ENCODE measurements around the gene CFAP44. TPM values are rescaled to one million over a fixed set of nuclear protein-coding genes. Genes with fewer than 3 reads are reported as not detected.
A peak's percentile ranks its signal among the peaks of the same experiment; 100 is the strongest.

Gene CFAP44
- total RNA-seq, 1 donor: 2.6 TPM

GRCh38 chr3:113431811-113432210, 9.5 kb downstream of the CFAP44 start:
- peak; percentile 66 for DNase-seq (ENCODE audit: low read depth)
- no peak overlapping the region for H3K4me3 ChIP-seq (ENCODE audit: low read depth, low read length)
- TF ChIP-seq CTCF (IDR thresholded peaks at IDR 0.05; ENCODE audit: insufficient read depth, low read depth, low read length): no peak

GRCh38 chr3:113428581-113428980, 12.7 kb downstream of the CFAP44 start:
- no peak for DNase-seq (ENCODE audit: low read depth)
- H3K4me3 ChIP-seq (ENCODE audit: low read depth, low read length): no peak overlapping the region
- TF ChIP-seq CTCF (IDR thresholded peaks at IDR 0.05; ENCODE audit: insufficient read depth, low read depth, low read length): no peak

GRCh38 chr3:113423699-113424098, 17.6 kb downstream of the CFAP44 start:
- no peak for DNase-seq (ENCODE audit: low read depth)
- H3K4me3 ChIP-seq (ENCODE audit: low read depth, low read length): no peak overlapping the region
- no peak for TF ChIP-seq CTCF (IDR thresholded peaks at IDR 0.05; ENCODE audit: insufficient read depth, low read depth, low read length)

- TF ChIP-seq CTCF (IDR thresholded peaks at IDR 0.05; ENCODE audit: insufficient read depth, low read depth, low read length): no peak
- no peak for DNase-seq (ENCODE audit: low read depth)
- no peak overlapping the region for H3K4me3 ChIP-seq (ENCODE audit: low read depth, low read length)
These were observed 20.2 kb downstream of the CFAP44 start for GRCh38 chr3:113421082-113421481.

GRCh38 chr3:113409676-113410075, 31.6 kb downstream of the CFAP44 start:
- no peak overlapping the region for H3K4me3 ChIP-seq (ENCODE audit: low read depth, low read length)
- DNase-seq (ENCODE audit: low read depth): no peak
- TF ChIP-seq CTCF (IDR thresholded peaks at IDR 0.05; ENCODE audit: insufficient read depth, low read depth, low read length): no peak

GRCh38 chr3:113405180-113405579, 36.1 kb downstream of the CFAP44 start:
- no peak overlapping the region for H3K4me3 ChIP-seq (ENCODE audit: low read depth, low read length)
- DNase-seq (ENCODE audit: low read depth): peak; percentile 69
- no peak for TF ChIP-seq CTCF (IDR thresholded peaks at IDR 0.05; ENCODE audit: insufficient read depth, low read depth, low read length)

GRCh38 chr3:113404637-113405036, 36.7 kb downstream of the CFAP44 start:
- no peak for DNase-seq (ENCODE audit: low read depth)
- TF ChIP-seq CTCF (IDR thresholded peaks at IDR 0.05; ENCODE audit: insufficient read depth, low read depth, low read length): no peak
- H3K4me3 ChIP-seq (ENCODE audit: low read depth, low read length): no peak overlapping the region
